ENCODE results near the gene TOB1. TPM values are rescaled to one million over a fixed set of nuclear protein-coding genes. Genes with fewer than 3 reads are reported as not detected.

TOB1 gene
- polyA plus RNA-seq, 1 of the 3 experiments (the other 2 are of a cell fraction), result 19.3 TPM

DNA sequence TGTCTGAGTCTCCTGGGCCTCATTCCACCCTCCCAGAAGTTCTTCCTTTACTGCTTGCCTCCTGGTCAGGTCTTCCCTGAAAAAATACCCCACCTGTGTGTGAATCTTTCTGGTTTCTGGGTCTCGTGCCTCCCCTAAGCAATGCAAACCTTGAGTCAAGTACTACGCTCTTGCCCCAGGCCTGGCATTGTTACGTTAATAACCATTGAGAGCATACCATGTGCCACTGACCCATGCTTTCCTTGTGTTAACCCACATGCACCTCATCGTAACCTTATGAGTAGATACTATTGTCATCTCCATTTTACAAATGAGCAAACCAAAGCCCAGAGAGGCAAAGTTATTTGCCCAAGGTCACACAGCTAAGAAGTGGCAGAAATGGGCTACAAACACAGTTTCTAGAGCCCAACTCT is 25.4 kb upstream of the TOB1 start:
- no peak overlapping the region for H3K4me3 ChIP-seq (ENCODE audit: low read depth in 2 of 2, low read length in 1 of 2)
- POLR2A ChIA-PET, result interaction anchor here (0.7 kb wide), 1 partner anchor 25 kb away, joined by 5 read pairs; the partner anchor contains the start of gene TOB1
- CTCF ChIA-PET, result interaction anchor here (1.0 to 1.6 kb wide), 5 partner anchors 11 to 58 kb away, joined by 3 to 5 read pairs (median 3); partner anchors contain the start of gene TOB1
- H3F3A ChIP-seq (replicated peaks; ENCODE audit: insufficient read depth), result no peaks in the 10 kb centered on the region
- no peaks in the 10 kb centered on the region for H3K27me3 ChIP-seq (ENCODE audit: insufficient read depth)
- H3K9me3 ChIP-seq, result no peaks in the 10 kb centered on the region
- no peaks in the 10 kb centered on the region for H4K20me1 ChIP-seq (ENCODE audit: insufficient read depth)
- H3K4me2 ChIP-seq, result no peak overlapping the region
- no peak overlapping the region for H2AFZ ChIP-seq (ENCODE audit: low read depth)
- DNase-seq, result no peak
- no peak for TF ChIP-seq NRF1 (IDR thresholded peaks at IDR 0.05; ENCODE audit: low read depth, low read length)
- no peak for TF ChIP-seq TEAD4 (IDR thresholded peaks at IDR 0.05; ENCODE audit: borderline replicate concordance, insufficient read depth)
- TF ChIP-seq MXI1 (IDR thresholded peaks at IDR 0.05; ENCODE audit: low read depth, low read length), result no peak
- TF ChIP-seq MEF2A (IDR thresholded peaks at IDR 0.05; ENCODE audit: borderline replicate concordance, low read depth), result no peak
- TF ChIP-seq CHD2 (IDR thresholded peaks at IDR 0.05; ENCODE audit: low read length, partially characterized antibody), result no peak
- no peak for TF ChIP-seq POLR2AphosphoS5 (IDR thresholded peaks at IDR 0.05; ENCODE audit: low read depth, low read length)
- TF ChIP-seq, protein P1, sequence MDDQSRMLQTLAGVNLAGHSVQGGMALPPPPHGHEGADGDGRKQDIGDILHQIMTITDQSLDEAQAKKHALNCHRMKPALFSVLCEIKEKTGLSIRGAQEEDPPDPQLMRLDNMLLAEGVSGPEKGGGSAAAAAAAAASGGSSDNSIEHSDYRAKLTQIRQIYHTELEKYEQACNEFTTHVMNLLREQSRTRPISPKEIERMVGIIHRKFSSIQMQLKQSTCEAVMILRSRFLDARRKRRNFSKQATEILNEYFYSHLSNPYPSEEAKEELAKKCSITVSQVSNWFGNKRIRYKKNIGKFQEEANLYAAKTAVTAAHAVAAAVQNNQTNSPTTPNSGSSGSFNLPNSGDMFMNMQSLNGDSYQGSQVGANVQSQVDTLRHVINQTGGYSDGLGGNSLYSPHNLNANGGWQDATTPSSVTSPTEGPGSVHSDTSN (IDR thresholded peaks at IDR 0.05), result no peak
- TF ChIP-seq FOSL2 (IDR thresholded peaks at IDR 0.05; ENCODE audit: borderline replicate concordance, low read depth), result no peak
- TF ChIP-seq FOXJ3 (CRISPR knock-in tag; IDR thresholded peaks at IDR 0.05), result no peak
- no peak for TF ChIP-seq NFIC (IDR thresholded peaks at IDR 0.05; ENCODE audit: borderline replicate concordance)
- TF ChIP-seq ELF1 (IDR thresholded peaks at IDR 0.05), result no peak
- TF ChIP-seq TAF1 (IDR thresholded peaks at IDR 0.05; ENCODE audit: borderline replicate concordance, low read depth, low read length), result no peak
- no peak for TF ChIP-seq RAD21 (IDR thresholded peaks at IDR 0.05; ENCODE audit: low read length)
- no peak for TF ChIP-seq RXRA (IDR thresholded peaks at IDR 0.05; ENCODE audit: borderline replicate concordance, low read depth)
- TF ChIP-seq, protein P2, sequence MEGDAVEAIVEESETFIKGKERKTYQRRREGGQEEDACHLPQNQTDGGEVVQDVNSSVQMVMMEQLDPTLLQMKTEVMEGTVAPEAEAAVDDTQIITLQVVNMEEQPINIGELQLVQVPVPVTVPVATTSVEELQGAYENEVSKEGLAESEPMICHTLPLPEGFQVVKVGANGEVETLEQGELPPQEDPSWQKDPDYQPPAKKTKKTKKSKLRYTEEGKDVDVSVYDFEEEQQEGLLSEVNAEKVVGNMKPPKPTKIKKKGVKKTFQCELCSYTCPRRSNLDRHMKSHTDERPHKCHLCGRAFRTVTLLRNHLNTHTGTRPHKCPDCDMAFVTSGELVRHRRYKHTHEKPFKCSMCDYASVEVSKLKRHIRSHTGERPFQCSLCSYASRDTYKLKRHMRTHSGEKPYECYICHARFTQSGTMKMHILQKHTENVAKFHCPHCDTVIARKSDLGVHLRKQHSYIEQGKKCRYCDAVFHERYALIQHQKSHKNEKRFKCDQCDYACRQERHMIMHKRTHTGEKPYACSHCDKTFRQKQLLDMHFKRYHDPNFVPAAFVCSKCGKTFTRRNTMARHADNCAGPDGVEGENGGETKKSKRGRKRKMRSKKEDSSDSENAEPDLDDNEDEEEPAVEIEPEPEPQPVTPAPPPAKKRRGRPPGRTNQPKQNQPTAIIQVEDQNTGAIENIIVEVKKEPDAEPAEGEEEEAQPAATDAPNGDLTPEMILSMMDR (IDR thresholded peaks at IDR 0.05), result no peak
- H3K79me2 ChIP-seq (ENCODE audit: insufficient read depth), result no peaks in the 10 kb centered on the region
- peak overlapping the region in 1 of 2 experiments; percentile 7; a peak in 1 of 4 replicates for H3K27ac ChIP-seq (ENCODE audit: low read depth in 2 of 2, low read length in 1 of 2)
- H3K4me1 ChIP-seq (ENCODE audit: control insufficient read depth in 1 of 2, insufficient read depth in 2 of 2, low read depth in 1 of 2, low read length in 1 of 2), result peaks cover 0 to 9% of the 10 kb centered on the region in 2 experiments; a peak in 1 of 4 replicates
- WGBS (ENCODE audit: low lambda C conversion rate), result 88% methylated on average over 4 of the region's 4 CpGs
- H3K9me2 ChIP-seq, result no peaks in the 10 kb centered on the region
- H3K36me3 ChIP-seq (replicated peaks in 1 of 2; ENCODE audit: control insufficient read depth in 1 of 2, insufficient read depth in 2 of 2, low read length in 1 of 2), result no peaks in the 10 kb centered on the region
- no peak overlapping the region for H3K9ac ChIP-seq
